GM12878 (cell line): ENCODE measurements around the gene RNASE12. TPM values are rescaled to one million over a fixed set of nuclear protein-coding genes. Genes with fewer than 3 reads are reported as not detected.

Experiments used
- BCL11A ChIP-seq: IDR thresholded peaks from 2 replicates; pipeline ENCODE4 v1.6.1; 2011; ENCODE audit warnings: low read depth, low read length
- CHD1 ChIP-seq: IDR thresholded peaks from 2 replicates; pipeline ENCODE4 v1.6.1; 2012; ENCODE audit warnings: low read depth, low read length, improper control_type of control experiment
- EP300 ChIP-seq, 2 experiments: fragments of 150-350 bp in 1 of 2; IDR thresholded peaks; 2 replicates each; pipeline ENCODE4 v1.6.1; 2011 to 2012; ENCODE audit warnings: low read depth in 2 of 2, low read length in 2 of 2, borderline replicate concordance in 1 of 2, improper control_type of control experiment in 1 of 2, inconsistent platforms in 1 of 2; ENCODE audit not compliant: control insufficient read depth in 1 of 2
- FOS ChIP-seq: IDR thresholded peaks from 3 replicates; pipeline ENCODE4 v1.6.1; 2011; ENCODE audit warnings: borderline replicate concordance; ENCODE audit not compliant: insufficient read length; ENCODE audit errors: extremely low read depth
- FOXM1 ChIP-seq: IDR thresholded peaks from 2 replicates; pipeline ENCODE4 v1.6.1; 2012; ENCODE audit warnings: low read depth, mild to moderate bottlenecking, inconsistent platforms, low read length, moderate library complexity
- GABPA ChIP-seq: IDR thresholded peaks from 2 replicates; pipeline ENCODE4 v1.6.1; 2014; ENCODE audit warnings: antibody characterized with exemption, low read depth, mild to moderate bottlenecking, inconsistent platforms
- HDAC6 ChIP-seq: fragments of 200-600 bp; sonication (generic); IDR thresholded peaks from one replicate; pipeline ENCODE4 v1.8.0; 2017; ENCODE audit warnings: antibody characterized with exemption; ENCODE audit not compliant: unreplicated experiment
- IRF3 ChIP-seq: fragments of 450-650 bp; IDR thresholded peaks from 2 replicates; pipeline ENCODE4 v1.6.1; 2014; ENCODE audit warnings: mild to moderate bottlenecking
- KDM1A ChIP-seq: fragments of 200-600 bp; sonication (generic); IDR thresholded peaks from 2 replicates; pipeline ENCODE4 v1.6.1; 2016; ENCODE audit warnings: borderline replicate concordance
- MYB ChIP-seq: fragments of 150-350 bp; IDR thresholded peaks from 2 replicates; pipeline ENCODE4 v1.6.1; 2014; ENCODE audit warnings: mild to moderate bottlenecking, low read depth, low read length, borderline replicate concordance
- NFYB ChIP-seq: IDR thresholded peaks from 2 replicates; pipeline ENCODE4 v1.6.1; 2011; ENCODE audit warnings: low read depth, mild to moderate bottlenecking, low read length, improper control_type of control experiment, moderate library complexity; ENCODE audit not compliant: insufficient read depth
- NR2C1 ChIP-seq: fragments of 450-650 bp; IDR thresholded peaks from 2 replicates; pipeline ENCODE4 v1.6.1; 2017; ENCODE audit warnings: antibody characterized with exemption, mild to moderate bottlenecking, moderate library complexity
- PRDM15 ChIP-seq: fragments of 450-650 bp; formaldehyde crosslinking; IDR thresholded peaks from 2 replicates; pipeline ENCODE4 v1.4.0; 2020; ENCODE audit warnings: mild to moderate bottlenecking, moderate library complexity
- RBBP5 ChIP-seq: fragments of 200-600 bp; sonication (generic); conservative IDR thresholded peaks from 2 replicates; pipeline ENCODE4 v1.6.1; 2016
- SMARCA5 ChIP-seq: fragments of 450-650 bp; IDR thresholded peaks from 2 replicates; pipeline ENCODE4 v1.6.1; 2017; ENCODE audit warnings: mild to moderate bottlenecking
- SUZ12 ChIP-seq: fragments of 200-600 bp; sonication (generic); IDR thresholded peaks from one replicate; pipeline ENCODE4 v1.6.1; 2018; ENCODE audit warnings: antibody characterized with exemption, mild to moderate bottlenecking; ENCODE audit not compliant: unreplicated experiment
- ZNF24 ChIP-seq: fragments of 450-650 bp; IDR thresholded peaks from 2 replicates; pipeline ENCODE4 v1.6.1; 2017; ENCODE audit warnings: antibody characterized with exemption, mild to moderate bottlenecking
- ZNF592 ChIP-seq: fragments of 450-650 bp; IDR thresholded peaks from 2 replicates; pipeline ENCODE4 v1.6.1; 2017; ENCODE audit warnings: mild to moderate bottlenecking, moderate library complexity
- ZSCAN29 ChIP-seq: fragments of 450-650 bp; IDR thresholded peaks from 2 replicates; pipeline ENCODE4 v1.6.1; 2017; ENCODE audit warnings: mild to moderate bottlenecking, moderate library complexity
- polyA plus RNA-seq, 11 experiments: library from polyadenylated mRNA; depleted of rRNA in 4 of 11; unstranded in 6 of 11; stranded (reverse) in 5 of 11; fragments of >200 nt; fragmentation: Nextera tagmentation in 4 of 11; fragmentation: Illumina TruSeq in 1 of 11; extraction: Ambion mirVana in 4 of 11; extraction: Trizol in 1 of 11; gene quantifications; 1 replicate in 1 of 11; 2 replicates in 10 of 11; pipeline versions ENCODE4 v1.2.1 to v1.2.3, GENCODE V29; 2011 to 2016; ENCODE audit warnings: inconsistent platforms in 2 of 11, missing spikeins in 2 of 11, low read depth in 1 of 11
- total RNA-seq, 4 experiments: library from RNA; depleted of rRNA in 3 of 4; stranded (reverse); fragments of >200 nt in 3 of 4; fragmentation: Illumina TruSeq in 1 of 4; extraction: Trizol in 1 of 4; gene quantifications; 2 replicates each; pipeline versions ENCODE4 v1.2.1 to v1.2.3, GENCODE V29; 2013 to 2021
- TF ChIP-seq, protein P1 (sequence below): fragments of 450-650 bp; IDR thresholded peaks from 2 replicates; pipeline ENCODE4 v1.6.1; 2017; ENCODE audit warnings: borderline replicate concordance

RNASE12 gene
- total and polyA plus RNA-seq, 10 of the 15 experiments (the other 5 are each of a cell fraction or from before 2014, with no cell fraction given): not detected

- TF ChIP-seq, protein P1, sequence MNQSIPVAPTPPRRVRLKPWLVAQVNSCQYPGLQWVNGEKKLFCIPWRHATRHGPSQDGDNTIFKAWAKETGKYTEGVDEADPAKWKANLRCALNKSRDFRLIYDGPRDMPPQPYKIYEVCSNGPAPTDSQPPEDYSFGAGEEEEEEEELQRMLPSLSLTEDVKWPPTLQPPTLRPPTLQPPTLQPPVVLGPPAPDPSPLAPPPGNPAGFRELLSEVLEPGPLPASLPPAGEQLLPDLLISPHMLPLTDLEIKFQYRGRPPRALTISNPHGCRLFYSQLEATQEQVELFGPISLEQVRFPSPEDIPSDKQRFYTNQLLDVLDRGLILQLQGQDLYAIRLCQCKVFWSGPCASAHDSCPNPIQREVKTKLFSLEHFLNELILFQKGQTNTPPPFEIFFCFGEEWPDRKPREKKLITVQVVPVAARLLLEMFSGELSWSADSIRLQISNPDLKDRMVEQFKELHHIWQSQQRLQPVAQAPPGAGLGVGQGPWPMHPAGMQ: no peak
- TF ChIP-seq GABPA (peak; percentile 57; the same call in 1 of the 2 replicates), NFYB (no peak), PRDM15 (no peak), FOXM1 (no peak), EP300 (IDR thresholded peaks at IDR 0.05; ENCODE audit: borderline replicate concordance in 1 of 2, control insufficient read depth in 1 of 2, low read depth in 2 of 2, low read length in 2 of 2) (peak in 1 of 2 experiments; percentile 55; a peak in 1 of 4 replicates), KDM1A (no peak), SMARCA5 (peak; percentile 55; the same call in 1 of the 2 replicates), ZSCAN29 (peak; percentile 93), BCL11A (no peak), CHD1 (0 out of 2 replicates have a peak, but pooled peaks have one; percentile 51), RBBP5 (no peak), ZNF24 (peak; percentile 98), HDAC6 (no peak), FOS (no peak), MYB (no peak), ZNF592 (no peak), SUZ12 (no peak), NR2C1 (no peak), IRF3 (no peak)
Measured at GRCh38 chr14:20631023-20631879, 40.1 kb upstream of the RNASE12 start (continued).
